ENCODE data around the gene NDUFB3. TPM values are rescaled to one million over a fixed set of nuclear protein-coding genes. Genes with fewer than 3 reads are reported as not detected.

NDUFB3 gene
- total RNA-seq, 1 donor from 2014 or later: 115 TPM

DNA sequence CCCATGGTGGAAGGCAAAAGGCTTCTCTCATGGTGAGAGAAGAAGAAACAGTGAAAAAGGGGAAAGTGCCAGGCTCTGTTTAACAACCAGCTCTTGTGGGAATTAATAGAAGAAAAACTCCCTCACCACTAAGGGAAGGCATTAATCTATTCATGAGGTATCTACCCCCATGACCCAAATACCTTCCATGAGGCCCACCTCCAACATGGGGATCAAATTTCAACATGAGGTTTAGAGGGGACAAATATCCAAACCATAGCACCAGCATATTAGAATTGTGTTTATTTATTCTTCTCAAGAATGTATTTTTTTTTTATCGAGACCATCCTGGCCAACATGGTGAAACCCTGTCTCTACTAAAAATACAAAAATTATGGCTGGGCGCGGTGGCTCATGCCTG lies 39.3 kb downstream of the NDUFB3 start:
- H3K27ac Mint-ChIP-seq (ENCODE audit: unreplicated experiment): no peak overlapping the region
- no peak overlapping the region for H2AFZ ChIP-seq (ENCODE audit: low read depth, low read length)
- H3K27ac ChIP-seq (ENCODE audit: low read depth, low read length): no peak overlapping the region
- H4K20me1 ChIP-seq (ENCODE audit: insufficient read depth, low read length): no peaks in the 10 kb centered on the region
- H3K4me3 ChIP-seq (ENCODE audit: insufficient read depth, low read depth, low read length): no peak overlapping the region
- no peak for TF ChIP-seq EZH2 (IDR thresholded peaks at IDR 0.05; ENCODE audit: insufficient read depth, low read length)
- TF ChIP-seq, protein P1, sequence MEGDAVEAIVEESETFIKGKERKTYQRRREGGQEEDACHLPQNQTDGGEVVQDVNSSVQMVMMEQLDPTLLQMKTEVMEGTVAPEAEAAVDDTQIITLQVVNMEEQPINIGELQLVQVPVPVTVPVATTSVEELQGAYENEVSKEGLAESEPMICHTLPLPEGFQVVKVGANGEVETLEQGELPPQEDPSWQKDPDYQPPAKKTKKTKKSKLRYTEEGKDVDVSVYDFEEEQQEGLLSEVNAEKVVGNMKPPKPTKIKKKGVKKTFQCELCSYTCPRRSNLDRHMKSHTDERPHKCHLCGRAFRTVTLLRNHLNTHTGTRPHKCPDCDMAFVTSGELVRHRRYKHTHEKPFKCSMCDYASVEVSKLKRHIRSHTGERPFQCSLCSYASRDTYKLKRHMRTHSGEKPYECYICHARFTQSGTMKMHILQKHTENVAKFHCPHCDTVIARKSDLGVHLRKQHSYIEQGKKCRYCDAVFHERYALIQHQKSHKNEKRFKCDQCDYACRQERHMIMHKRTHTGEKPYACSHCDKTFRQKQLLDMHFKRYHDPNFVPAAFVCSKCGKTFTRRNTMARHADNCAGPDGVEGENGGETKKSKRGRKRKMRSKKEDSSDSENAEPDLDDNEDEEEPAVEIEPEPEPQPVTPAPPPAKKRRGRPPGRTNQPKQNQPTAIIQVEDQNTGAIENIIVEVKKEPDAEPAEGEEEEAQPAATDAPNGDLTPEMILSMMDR (IDR thresholded peaks at IDR 0.05; ENCODE audit: insufficient read depth, low read depth, low read length): no peak
- H3K4me3 Mint-ChIP-seq (ENCODE audit: unreplicated experiment): no peak overlapping the region
- no peaks in the 10 kb centered on the region for H3K27me3 Mint-ChIP-seq (ENCODE audit: low read depth, unreplicated experiment)
- no peaks in the 10 kb centered on the region for H3K36me3 Mint-ChIP-seq (ENCODE audit: low read depth, unreplicated experiment)
- FAIRE-seq (no peak), DNase-seq (ENCODE audit: low read depth) (no peak)
- H3K4me1 ChIP-seq (ENCODE audit: insufficient read depth, low read length): peaks cover 7% of the 10 kb centered on the region
- H3K79me2 ChIP-seq (ENCODE audit: insufficient read depth, low read length): no peaks in the 10 kb centered on the region
- H3K36me3 ChIP-seq (ENCODE audit: insufficient read depth, low read length): no peaks in the 10 kb centered on the region
- no peaks in the 10 kb centered on the region for H3K9me3 Mint-ChIP-seq (ENCODE audit: unreplicated experiment)
- no peak overlapping the region for H3K4me2 ChIP-seq (ENCODE audit: low read length)
- H3K27me3 ChIP-seq (ENCODE audit: insufficient read depth, low read length): no peaks in the 10 kb centered on the region
- H3K4me1 Mint-ChIP-seq (ENCODE audit: low read depth, unreplicated experiment): peaks cover 7% of the 10 kb centered on the region
- H3K9me3 ChIP-seq (ENCODE audit: insufficient read depth, low read depth, low read length): no peaks in the 10 kb centered on the region
- H3K9ac ChIP-seq (ENCODE audit: low read length): no peak overlapping the region

DNA sequence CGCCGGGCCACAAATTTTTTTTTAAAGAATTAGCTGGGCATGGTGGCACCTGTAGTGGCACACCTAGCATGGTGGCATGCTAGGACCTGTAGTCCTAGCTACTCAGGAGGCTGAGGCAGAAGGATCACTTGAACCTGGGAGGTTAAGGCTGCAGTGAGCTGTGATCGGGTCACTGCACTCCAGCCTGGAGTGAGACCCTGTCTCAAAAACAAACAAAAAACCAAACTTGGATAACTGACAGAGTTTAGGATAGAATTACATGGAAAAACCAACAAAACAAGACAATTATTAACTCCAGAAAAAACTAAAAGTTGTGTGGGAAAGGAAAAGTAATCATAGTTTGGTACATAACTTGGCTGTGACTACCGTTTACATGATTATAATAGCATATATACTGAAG lies 42.5 kb downstream of the NDUFB3 start:
- FAIRE-seq (no peak), DNase-seq (ENCODE audit: low read depth) (no peak)
- peaks cover 21% of the 10 kb centered on the region for H3K4me1 ChIP-seq (ENCODE audit: insufficient read depth, low read length)
- no peaks in the 10 kb centered on the region for H3K36me3 ChIP-seq (ENCODE audit: insufficient read depth, low read length)
- H3K27ac ChIP-seq (ENCODE audit: low read depth, low read length): no peak overlapping the region
- H3K27ac Mint-ChIP-seq (ENCODE audit: unreplicated experiment): no peak overlapping the region
- no peak overlapping the region for H3K4me3 Mint-ChIP-seq (ENCODE audit: unreplicated experiment)
- H4K20me1 ChIP-seq (ENCODE audit: insufficient read depth, low read length): no peaks in the 10 kb centered on the region
- TF ChIP-seq, protein P1 (IDR thresholded peaks at IDR 0.05; ENCODE audit: insufficient read depth, low read depth, low read length): no peak
- TF ChIP-seq EZH2 (IDR thresholded peaks at IDR 0.05; ENCODE audit: insufficient read depth, low read length): no peak
- no peak overlapping the region for H3K4me3 ChIP-seq (ENCODE audit: insufficient read depth, low read depth, low read length)
- no peak overlapping the region for H3K9ac ChIP-seq (ENCODE audit: low read length)
- no peaks in the 10 kb centered on the region for H3K36me3 Mint-ChIP-seq (ENCODE audit: low read depth, unreplicated experiment)
- H3K4me2 ChIP-seq (ENCODE audit: low read length): peak overlapping the region; percentile 91
- H3K9me3 ChIP-seq (ENCODE audit: insufficient read depth, low read depth, low read length): no peaks in the 10 kb centered on the region
- no peak overlapping the region for H2AFZ ChIP-seq (ENCODE audit: low read depth, low read length)
- H3K27me3 ChIP-seq (ENCODE audit: insufficient read depth, low read length): no peaks in the 10 kb centered on the region
- peaks cover 2% of the 10 kb centered on the region for H3K9me3 Mint-ChIP-seq (ENCODE audit: unreplicated experiment)
- H3K27me3 Mint-ChIP-seq (ENCODE audit: low read depth, unreplicated experiment): no peaks in the 10 kb centered on the region
- H3K79me2 ChIP-seq (ENCODE audit: insufficient read depth, low read length): peaks cover 16% of the 10 kb centered on the region
- H3K4me1 Mint-ChIP-seq (ENCODE audit: low read depth, unreplicated experiment): peaks cover 7% of the 10 kb centered on the region

DNA sequence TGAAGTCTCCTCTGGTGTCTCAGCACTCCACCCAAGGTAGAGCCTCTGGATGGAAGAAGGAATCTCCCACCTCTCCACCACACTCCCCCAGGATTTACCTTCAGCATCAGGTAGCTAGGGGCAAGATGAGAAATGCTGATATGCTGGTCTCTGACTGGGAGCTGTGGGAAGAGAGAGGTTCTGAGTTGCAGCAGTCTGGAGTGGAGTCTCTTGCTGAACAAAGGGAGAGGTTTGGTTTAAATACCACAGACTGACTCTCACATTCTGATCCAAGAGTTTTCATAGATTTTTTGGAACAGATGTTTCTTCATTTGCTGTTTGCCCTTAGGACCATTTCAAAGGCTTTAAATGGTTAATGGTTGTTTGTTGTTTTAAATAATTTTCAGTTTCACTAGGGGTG lies 43.0 kb downstream of the NDUFB3 start:
- Histone ChIP-seq H3K79me2 (ENCODE audit: insufficient read depth, low read length) (peaks cover 21% of the 10 kb centered on the region), H3K9me3 (ENCODE audit: insufficient read depth, low read depth, low read length) (no peaks in the 10 kb centered on the region), H4K20me1 (ENCODE audit: insufficient read depth, low read length) (no peaks in the 10 kb centered on the region), H3K27ac (ENCODE audit: low read depth, low read length) (no peak overlapping the region), H3K27me3 (ENCODE audit: insufficient read depth, low read length) (no peaks in the 10 kb centered on the region), H3K4me3 (ENCODE audit: insufficient read depth, low read depth, low read length) (no peak overlapping the region), H3K4me1 (ENCODE audit: insufficient read depth, low read length) (peaks cover 22% of the 10 kb centered on the region), H3K4me2 (ENCODE audit: low read length) (peak overlapping the region; percentile 91), H2AFZ (ENCODE audit: low read depth, low read length) (peak overlapping the region; percentile 19), H3K36me3 (ENCODE audit: insufficient read depth, low read length) (no peaks in the 10 kb centered on the region), H3K9ac (ENCODE audit: low read length) (no peak overlapping the region)
- peak overlapping the region; percentile 79 for H3K27ac Mint-ChIP-seq (ENCODE audit: unreplicated experiment)
- no peaks in the 10 kb centered on the region for H3K36me3 Mint-ChIP-seq (ENCODE audit: low read depth, unreplicated experiment)
- DNase-seq (ENCODE audit: low read depth): peak; percentile 31
- H3K9me3 Mint-ChIP-seq (ENCODE audit: unreplicated experiment): peaks cover 4% of the 10 kb centered on the region
- no peak for FAIRE-seq
- H3K4me1 Mint-ChIP-seq (ENCODE audit: low read depth, unreplicated experiment): peaks cover 7% of the 10 kb centered on the region
- H3K4me3 Mint-ChIP-seq (ENCODE audit: unreplicated experiment): peak overlapping the region; percentile 8
- no peaks in the 10 kb centered on the region for H3K27me3 Mint-ChIP-seq (ENCODE audit: low read depth, unreplicated experiment)
- TF ChIP-seq, protein P1 (IDR thresholded peaks at IDR 0.05; ENCODE audit: insufficient read depth, low read depth, low read length): no peak
- TF ChIP-seq EZH2 (IDR thresholded peaks at IDR 0.05; ENCODE audit: insufficient read depth, low read length): no peak
